IMR-90 (cell line): ENCODE data around the gene FAIM. TPM values are rescaled to one million over a fixed set of nuclear protein-coding genes. Genes with fewer than 3 reads are reported as not detected.
"Not testable (repeated sequence)": the region's sequence is repeated elsewhere in the genome, so short reads cannot be mapped to it uniquely, and the experiment has no call there.

ENCODE experiments used
- ATAC-seq: fragments of 200-7000 bp; cut with Tn5 transposase; 2 replicates; pipeline ENCODE4 v1.9.1; 2020; ENCODE audit warnings: low read depth, mild to moderate bottlenecking, moderate library complexity
- BruUV-seq: library from RNA; stranded (reverse); fragments of 400-500 nt; replicated peaks from 2 replicates; lab custom pipeline; 2021; lab: Mats Ljungman, UMichigan
- CTCF ChIA-PET: fragments of 300-600 bp; formaldehyde crosslinking; extraction: SDS; loops from one replicate; lab custom pipeline; 2021; ENCODE audit warnings: antibody characterized with exemption; lab: Yijun Ruan, JAX
- POLR2A ChIA-PET: fragments of 300-600 bp; sonication (Branson Sonifier 250); formaldehyde crosslinking; loops from one replicate; lab custom pipeline; 2022; ENCODE audit warnings: antibody characterized with exemption; ENCODE audit not compliant: unreplicated experiment; lab: Charles Lee
- DNase-seq: peaks from one replicate; pipeline ENCODE4 v3.0.0; 2013
- H2AFZ ChIP-seq: replicated peaks from 2 replicates; pipeline ENCODE3; 2013; ENCODE audit warnings: low read length, mild to moderate bottlenecking; ENCODE audit not compliant: poor library complexity
- H2AK5ac ChIP-seq: 2 replicates; pipeline ENCODE4 v1.6.1; 2013; ENCODE audit warnings: low read depth, low read length, inconsistent platforms
- H2AK9ac ChIP-seq: replicated peaks from 2 replicates; pipeline ENCODE3; 2013; ENCODE audit warnings: mild to moderate bottlenecking, low read depth, low read length, moderate library complexity; ENCODE audit not compliant: poor library complexity
- H2BK120ac ChIP-seq: 2 replicates; pipeline ENCODE4 v1.6.1; 2013; ENCODE audit warnings: low read depth, low read length, inconsistent platforms
- H2BK15ac ChIP-seq: 3 replicates; pipeline ENCODE4 v1.6.1; 2013; ENCODE audit warnings: low read depth, low read length, inconsistent platforms
- H2BK20ac ChIP-seq: 2 replicates; pipeline ENCODE4 v1.6.1; 2013; ENCODE audit warnings: low read depth, mild to moderate bottlenecking, inconsistent platforms, low read length, moderate library complexity
- H2BK5ac ChIP-seq: 2 replicates; pipeline ENCODE4 v1.6.1; 2013; ENCODE audit warnings: mild to moderate bottlenecking, low read depth, low read length, inconsistent platforms; ENCODE audit not compliant: poor library complexity, severe bottlenecking
- H3K14ac ChIP-seq: replicated peaks from 2 replicates; pipeline ENCODE4 v1.6.1; 2013; ENCODE audit warnings: low read depth, low read length, inconsistent platforms
- H3K18ac ChIP-seq: 2 replicates; pipeline ENCODE4 v1.6.1; 2013; ENCODE audit warnings: low read depth, low read length, control low read depth
- H3K23ac ChIP-seq: 2 replicates; pipeline ENCODE4 v1.6.1; 2013; ENCODE audit warnings: low read depth, low read length, inconsistent platforms
- H3K27ac ChIP-seq: 2 replicates; pipeline ENCODE4 v1.5.1; 2013; ENCODE audit warnings: mild to moderate bottlenecking, control low read depth, low read length; ENCODE audit not compliant: insufficient read depth
- H3K27me3 ChIP-seq: 2 replicates; pipeline ENCODE4 v1.6.1; 2013; ENCODE audit warnings: low read length; ENCODE audit not compliant: control insufficient read depth, insufficient read depth
- H3K36me3 ChIP-seq: 2 replicates; pipeline ENCODE4 v1.6.1; 2013; ENCODE audit warnings: low read length, mixed read lengths; ENCODE audit not compliant: control insufficient read depth, insufficient read depth
- H3K4ac ChIP-seq: 2 replicates; pipeline ENCODE4 v1.6.1; 2013; ENCODE audit warnings: low read depth, low read length, inconsistent platforms
- H3K4me1 ChIP-seq: 2 replicates; pipeline ENCODE4 v1.6.1; 2013; ENCODE audit warnings: low read length, mixed read lengths; ENCODE audit not compliant: control insufficient read depth, insufficient read depth
- H3K4me2 ChIP-seq: 2 replicates; pipeline ENCODE4 v1.6.1; 2013; ENCODE audit warnings: low read depth, mild to moderate bottlenecking, control low read depth, low read length, moderate library complexity
- H3K4me3 ChIP-seq: 2 replicates; pipeline ENCODE4 v1.5.1; 2013; ENCODE audit warnings: low read depth, mild to moderate bottlenecking, control low read depth, low read length, moderate library complexity; ENCODE audit not compliant: insufficient read depth
- H3K56ac ChIP-seq: 2 replicates; pipeline ENCODE4 v1.6.1; 2013; ENCODE audit warnings: low read length, inconsistent platforms; ENCODE audit not compliant: insufficient read depth; ENCODE audit errors: extremely low read depth
- H3K79me1 ChIP-seq, 2 experiments: 2 replicates each; pipeline ENCODE4 v1.6.1; 2013; ENCODE audit warnings: low read length in 2 of 2, inconsistent platforms in 1 of 2, low read depth in 1 of 2
- H3K9ac ChIP-seq: 2 replicates; pipeline ENCODE4 v1.6.1; 2013; ENCODE audit warnings: low read depth, low read length, control low read depth
- H3K9me1 ChIP-seq: 2 replicates; pipeline ENCODE4 v1.6.1; 2013; ENCODE audit warnings: low read length, inconsistent platforms; ENCODE audit not compliant: insufficient read depth
- H3K9me3 ChIP-seq: 2 replicates; pipeline ENCODE4 v1.6.1; 2013; ENCODE audit warnings: low read length; ENCODE audit not compliant: control insufficient read depth, insufficient read depth
- H4K20me1 ChIP-seq: 2 replicates; pipeline ENCODE4 v1.6.1; 2013; ENCODE audit warnings: low read length, inconsistent platforms; ENCODE audit not compliant: insufficient read depth
- H4K5ac ChIP-seq: 2 replicates; pipeline ENCODE4 v1.6.1; 2013; ENCODE audit warnings: mild to moderate bottlenecking, low read depth, low read length, control low read depth
- H4K8ac ChIP-seq, 2 experiments: 2 replicates each; pipeline ENCODE4 v1.6.1; 2013; ENCODE audit warnings: low read depth in 2 of 2, low read length in 2 of 2, control low read depth in 1 of 2, inconsistent platforms in 1 of 2
- H4K91ac ChIP-seq: 2 replicates; pipeline ENCODE4 v1.6.1; 2013; ENCODE audit warnings: low read depth, low read length, inconsistent platforms; ENCODE audit not compliant: insufficient read depth
- CHD1 ChIP-seq: IDR thresholded peaks from 2 replicates; pipeline ENCODE4 v1.6.1; 2012; ENCODE audit warnings: low read depth, low read length, improper control_type of control experiment
- RFX5 ChIP-seq: IDR thresholded peaks from 2 replicates; pipeline ENCODE4 v1.8.0; 2012; ENCODE audit warnings: low read depth, mild to moderate bottlenecking, low read length, moderate library complexity
- SMC3 ChIP-seq: fragments of 150-350 bp; IDR thresholded peaks from 2 replicates; pipeline ENCODE4 v1.6.1; 2016; ENCODE audit warnings: low read depth, mild to moderate bottlenecking, antibody characterized with exemption, low read length, moderate library complexity
- WGBS, 2 experiments: methylation state at CpG; one replicate each; pipeline versions ENCODE4 v1.1.5 to v1.1.7; 2013; ENCODE audit warnings: missing lambda C conversion rate in 2 of 2; ENCODE audit not compliant: insufficient read length in 1 of 2; ENCODE audit errors: extremely low coverage in 2 of 2; 5-methylcytosine and 5-hydroxymethylcytosine counted together
- dilution Hi-C: fragments of 300-500 bp; cut with HindIII; formaldehyde crosslinking; loops from one replicate; pipeline ENCODE4 v1.14.3; 2018; ENCODE audit warnings: low sequenced_read_pairs; ENCODE audit not compliant: unreplicated experiment
- in situ Hi-C: fragments of 300-500 bp; cut with MboI; formaldehyde crosslinking; loops from 3 replicates; pipeline ENCODE4 v1.14.3; 2019; ENCODE audit warnings: low sequenced_read_pairs, inconsistent platforms, mixed read lengths
- intact Hi-C: fragments of 100-400 bp; cut with micrococcal nuclease; formaldehyde crosslinking; loops from 2 replicates; pipeline ENCODE4 v1.10.0; 2022
- polyA plus RNA-seq, 3 experiments: library from polyadenylated mRNA; depleted of rRNA; stranded (reverse); fragments of >200 nt; gene quantifications; 2 replicates each; pipeline ENCODE4 v1.2.3, GENCODE V29; 2012; ENCODE audit warnings: low replicate concordance in 1 of 3
- total RNA-seq: library from RNA; depleted of rRNA; stranded (reverse); fragments of >200 nt; gene quantifications from 2 replicates; pipeline ENCODE4 v1.2.3, GENCODE V29; 2012

The FAIM gene
- total and polyA plus RNA-seq, 2 of the 4 experiments (the other 2 are of a cell fraction) = 2.5 to 3.4 TPM

DNA sequence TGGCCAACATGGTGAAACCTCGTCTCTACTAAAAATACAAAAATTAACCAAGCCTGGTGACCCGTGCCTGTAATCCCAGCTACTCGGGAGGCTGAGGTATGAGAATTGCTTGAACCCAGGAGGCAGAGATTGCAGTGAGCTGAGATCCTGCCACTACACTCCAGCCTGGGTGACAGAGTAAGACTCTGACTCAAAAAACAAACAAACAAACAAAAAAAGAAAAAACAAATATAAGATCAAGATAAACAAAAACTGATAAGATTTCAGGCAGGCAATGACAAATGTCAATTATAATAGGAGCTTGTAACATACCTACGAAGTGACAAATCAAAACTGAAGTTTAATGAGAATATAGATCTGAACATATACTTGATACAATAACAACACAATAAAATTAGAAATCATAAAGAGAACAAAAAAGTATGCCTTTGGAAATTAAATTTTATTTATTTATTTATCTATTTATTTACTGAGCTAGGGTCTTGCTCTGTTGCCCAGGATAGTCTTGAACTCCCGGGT lies 70.4 kb downstream of the FAIM start:
- Histone ChIP-seq H3K14ac (no peak overlapping the region), H3K27me3 (no peaks in the 10 kb centered on the region), H3K9me1 (no peaks in the 10 kb centered on the region), H3K18ac (no peak overlapping the region), H2BK20ac (no peak overlapping the region), H2AK9ac (no peak overlapping the region), H3K27ac (no peak overlapping the region), H3K36me3 (peaks cover 5% of the 10 kb centered on the region; the same call in 1 of the 2 replicates), H2AFZ (no peak overlapping the region), H4K91ac (no peak overlapping the region), H2BK120ac (no peak overlapping the region), H3K4me3 (no peak overlapping the region), H3K56ac (no peak overlapping the region), H3K9ac (no peak overlapping the region), H3K4me1 (no peaks in the 10 kb centered on the region), H2BK5ac (no peak overlapping the region), H4K5ac (no peak overlapping the region), H3K23ac (no peak overlapping the region), H4K8ac (no peak overlapping the region), H3K9me3 (peaks cover 4% of the 10 kb centered on the region), H3K4me2 (no peak overlapping the region), H3K4ac (no peak overlapping the region), H2AK5ac (no peak overlapping the region), H3K79me1 (no peaks in the 10 kb centered on the region), H2BK15ac (no peak overlapping the region), H4K20me1 (no peaks in the 10 kb centered on the region)
- no TSS peak for BruUV-seq
- TF ChIP-seq SMC3 (no peak), CHD1 (no peak), RFX5 (no peak)
- ChIA-PET CTCF (interaction anchor here (1.1 to 2.4 kb wide), 3 partner anchors 85 to 236 kb away, joined by 3 to 7 read pairs (median 5); partner anchors contain the start of gene CEP70), POLR2A (interaction anchor here (0.6 kb wide), 1 partner anchor 42 kb away, joined by 6 read pairs; no protein-coding TSS in a partner anchor)
- intact Hi-C loops = no loop called here
- in situ Hi-C loops = loop anchor here (25.0 kb wide), 1 partner anchor 658 kb away; the partner anchor contains the start of gene MRPS22
- dilution Hi-C loops = no loop called here
- no peak for DNase-seq
- no CpG with 5 or more reads among the region's 5 CpGs for WGBS, 2 experiments
- no peak for ATAC-seq

DNA sequence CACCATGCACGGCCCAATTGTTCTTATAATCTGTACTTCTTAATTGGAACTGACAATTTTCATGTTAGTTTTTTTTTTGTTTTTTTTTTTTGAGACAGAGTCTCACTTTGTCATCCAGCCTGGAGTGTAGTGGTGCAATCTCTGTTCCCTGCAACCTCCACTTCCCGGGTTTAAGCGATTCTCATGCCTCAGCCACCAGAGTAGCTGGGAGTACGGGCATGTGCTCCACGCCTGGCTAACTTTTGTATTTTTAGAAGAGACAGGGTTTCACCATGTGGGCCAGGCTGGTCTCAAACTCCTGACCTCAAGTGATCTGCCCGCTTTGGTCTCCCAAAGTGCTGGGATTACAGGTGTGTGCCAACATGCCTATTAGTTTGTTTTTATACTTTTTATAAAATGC lies 72.4 kb downstream of the FAIM start:
- intact Hi-C loops, H3K9me3 ChIP-seq, H4K20me1 ChIP-seq, H3K4me3 ChIP-seq, H3K27ac ChIP-seq, ATAC-seq, H3K23ac ChIP-seq, H3K79me1 ChIP-seq, BruUV-seq, H2BK5ac ChIP-seq, H3K36me3 ChIP-seq, DNase-seq, H3K9ac ChIP-seq, dilution Hi-C loops, H2AK5ac ChIP-seq, H2AK9ac ChIP-seq, H3K18ac ChIP-seq, H4K5ac ChIP-seq, POLR2A ChIA-PET, H2AFZ ChIP-seq, H3K27me3 ChIP-seq, H4K8ac ChIP-seq, H2BK15ac ChIP-seq, H3K4ac ChIP-seq, H3K4me2 ChIP-seq, H3K4me1 ChIP-seq, H3K9me1 ChIP-seq, H3K14ac ChIP-seq, H2BK120ac ChIP-seq, H3K56ac ChIP-seq, H2BK20ac ChIP-seq, H4K91ac ChIP-seq: not testable (repeated sequence)
- no CpG with 5 or more reads among the region's 6 CpGs for WGBS, 2 experiments
- CTCF ChIA-PET = interaction anchor here (1.1 kb wide), 1 partner anchor 53 kb away, joined by 3 read pairs; no protein-coding TSS in a partner anchor
- in situ Hi-C loops = loop anchor here (25.0 kb wide), 1 partner anchor 656 kb away; the partner anchor contains the start of gene MRPS22
